PC-9 (cell line): ENCODE data around the gene RIOK2.

ENCODE experiments used
- CTCF ChIP-seq: fragments of 200-600 bp; sonication (generic); conservative IDR thresholded peaks from 2 replicates; pipeline ENCODE4 v1.6.1; 2017; ENCODE audit warnings: mixed run types, antibody characterized with exemption, mild to moderate bottlenecking, moderate library complexity
- EZH2 ChIP-seq: fragments of 200-600 bp; sonication (generic); IDR thresholded peaks from 2 replicates; pipeline ENCODE4 v1.8.0; 2017; ENCODE audit warnings: antibody characterized with exemption, low read depth

GRCh38 chr5:97171703-97172102 is 11.3 kb downstream of the RIOK2 start:
- TF ChIP-seq CTCF (no peak), EZH2 (no peak)
